ENCODE data around the gene L3MBTL4. TPM values are rescaled to one million over a fixed set of nuclear protein-coding genes. Genes with fewer than 3 reads are reported as not detected.

Gene L3MBTL4
- total and polyA plus RNA-seq, 2 experiments from 2014 or later, result 4.1 to 14.1 TPM

DNA sequence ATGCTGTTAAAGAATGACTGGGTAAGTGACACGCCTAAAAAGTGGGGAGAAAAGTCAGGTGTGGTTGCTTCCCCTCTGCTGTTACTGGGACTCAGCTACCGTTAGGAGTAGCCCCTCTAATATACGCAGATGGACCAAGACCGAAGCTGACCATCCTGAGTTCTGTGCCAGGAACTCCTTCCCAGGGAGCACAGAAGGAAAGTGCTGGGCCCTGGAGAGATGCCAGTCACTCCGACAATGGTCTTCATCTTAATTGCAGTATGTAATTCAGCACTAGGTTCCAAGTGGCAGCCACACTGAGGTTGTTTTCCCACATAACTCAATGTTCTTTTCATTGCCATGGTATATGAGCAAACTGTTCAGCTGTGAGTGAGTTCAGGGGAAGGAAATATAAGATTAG is 499.8 kb downstream of the L3MBTL4 start:
- H4K20me1 ChIP-seq (ENCODE audit: insufficient read depth, poor library complexity, severe bottlenecking), result no peaks in the 10 kb centered on the region
- H3K79me2 ChIP-seq, result no peaks in the 10 kb centered on the region
- 92% methylated on average over 5 of the region's 5 CpGs for WGBS (ENCODE audit: low lambda C conversion rate, missing lambda C conversion rate)

DNA sequence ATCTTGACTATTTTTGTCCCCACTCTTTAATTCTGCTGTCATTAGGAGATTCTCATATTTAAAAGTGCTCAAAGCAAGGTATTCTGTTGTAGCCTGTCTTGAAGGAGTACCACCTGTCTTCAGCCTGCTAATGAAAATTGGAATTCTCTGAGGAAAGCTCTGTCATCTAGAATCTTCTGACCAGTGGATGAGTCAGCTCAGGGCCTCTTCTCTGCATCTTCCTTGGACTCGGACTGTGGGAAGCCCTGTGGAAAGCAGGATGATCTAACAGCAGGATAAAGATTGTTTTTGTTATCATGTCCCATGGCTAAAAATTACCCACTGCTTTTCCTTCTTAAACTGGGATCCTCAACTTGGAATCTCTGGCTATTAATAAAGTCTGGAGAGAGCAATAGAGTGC is 500.7 kb downstream of the L3MBTL4 start:
- WGBS (ENCODE audit: low lambda C conversion rate, missing lambda C conversion rate), result 75% methylated on average over 1 of the region's 1 CpG
- Histone ChIP-seq H3K9me2 (replicated peaks; ENCODE audit: insufficient read depth) (no peaks in the 10 kb centered on the region), H3K79me2 (no peaks in the 10 kb centered on the region)

More for the DNA sequence above, 499.8 kb downstream of the L3MBTL4 start:
- no peak overlapping the region for H3K4me3 ChIP-seq
- no peaks in the 10 kb centered on the region for H3K36me3 ChIP-seq (replicated peaks; ENCODE audit: insufficient read depth, low read depth)
- no peak overlapping the region for H2AFZ ChIP-seq
- no peak overlapping the region for H3K27ac ChIP-seq
- TF ChIP-seq, protein P1, sequence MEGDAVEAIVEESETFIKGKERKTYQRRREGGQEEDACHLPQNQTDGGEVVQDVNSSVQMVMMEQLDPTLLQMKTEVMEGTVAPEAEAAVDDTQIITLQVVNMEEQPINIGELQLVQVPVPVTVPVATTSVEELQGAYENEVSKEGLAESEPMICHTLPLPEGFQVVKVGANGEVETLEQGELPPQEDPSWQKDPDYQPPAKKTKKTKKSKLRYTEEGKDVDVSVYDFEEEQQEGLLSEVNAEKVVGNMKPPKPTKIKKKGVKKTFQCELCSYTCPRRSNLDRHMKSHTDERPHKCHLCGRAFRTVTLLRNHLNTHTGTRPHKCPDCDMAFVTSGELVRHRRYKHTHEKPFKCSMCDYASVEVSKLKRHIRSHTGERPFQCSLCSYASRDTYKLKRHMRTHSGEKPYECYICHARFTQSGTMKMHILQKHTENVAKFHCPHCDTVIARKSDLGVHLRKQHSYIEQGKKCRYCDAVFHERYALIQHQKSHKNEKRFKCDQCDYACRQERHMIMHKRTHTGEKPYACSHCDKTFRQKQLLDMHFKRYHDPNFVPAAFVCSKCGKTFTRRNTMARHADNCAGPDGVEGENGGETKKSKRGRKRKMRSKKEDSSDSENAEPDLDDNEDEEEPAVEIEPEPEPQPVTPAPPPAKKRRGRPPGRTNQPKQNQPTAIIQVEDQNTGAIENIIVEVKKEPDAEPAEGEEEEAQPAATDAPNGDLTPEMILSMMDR (IDR thresholded peaks at IDR 0.05; ENCODE audit: poor library complexity), result no peak
- no peak overlapping the region for H3K4me2 ChIP-seq
- H3K9me2 ChIP-seq (replicated peaks; ENCODE audit: insufficient read depth), result no peaks in the 10 kb centered on the region
- H3K27me3 ChIP-seq, result no peaks in the 10 kb centered on the region
- H3K9me3 ChIP-seq (ENCODE audit: low read depth), result no peaks in the 10 kb centered on the region
- H3K4me1 ChIP-seq (ENCODE audit: insufficient read depth), result no peaks in the 10 kb centered on the region
- DNase-seq (ENCODE audit: low spot score), result no peak

DNA sequence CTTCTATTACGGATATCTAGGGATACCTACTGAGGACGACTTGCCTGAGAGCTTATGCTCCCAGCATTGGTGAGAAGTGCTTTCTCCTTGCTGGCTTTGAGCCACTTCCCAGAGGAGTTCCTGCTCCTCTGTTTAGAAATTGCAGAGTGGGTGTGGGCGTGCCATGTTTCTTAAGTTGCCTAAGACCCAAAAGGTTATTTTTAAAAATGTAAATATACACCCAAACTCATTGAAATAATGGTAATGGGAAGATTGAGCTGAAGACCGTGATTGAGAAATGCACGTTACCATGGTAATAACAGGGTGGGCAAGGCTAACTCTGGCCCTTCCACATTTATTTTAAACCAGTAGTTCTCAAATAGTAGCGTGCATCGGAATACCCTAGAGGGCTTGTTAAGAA is 502.1 kb downstream of the L3MBTL4 start:
- Histone ChIP-seq H3K27ac (no peak overlapping the region), H3K79me2 (no peaks in the 10 kb centered on the region), H3K9me2 (replicated peaks; ENCODE audit: insufficient read depth) (no peaks in the 10 kb centered on the region), H4K20me1 (ENCODE audit: insufficient read depth, poor library complexity, severe bottlenecking) (no peaks in the 10 kb centered on the region), H3K9me3 (ENCODE audit: low read depth) (no peaks in the 10 kb centered on the region), H3K27me3 (no peaks in the 10 kb centered on the region), H3K36me3 (replicated peaks; ENCODE audit: insufficient read depth, low read depth) (no peaks in the 10 kb centered on the region), H3K4me2 (no peak overlapping the region), H3K4me1 (ENCODE audit: insufficient read depth) (no peaks in the 10 kb centered on the region), H2AFZ (no peak overlapping the region), H3K4me3 (no peak overlapping the region)
- 82% methylated on average over 7 of the region's 7 CpGs for WGBS (ENCODE audit: low lambda C conversion rate, missing lambda C conversion rate)
- DNase-seq (ENCODE audit: low spot score), result no peak
- TF ChIP-seq EZH2phosphoT487 (IDR thresholded peaks at IDR 0.05; ENCODE audit: low read depth, severe bottlenecking, unreplicated experiment) (no peak), EZH2 (IDR thresholded peaks at IDR 0.05; ENCODE audit: borderline replicate concordance) (no peak)
- TF ChIP-seq, protein P1 (IDR thresholded peaks at IDR 0.05; ENCODE audit: poor library complexity), result no peak

More for the DNA sequence above, 500.7 kb downstream of the L3MBTL4 start:
- H3K4me1 ChIP-seq (ENCODE audit: insufficient read depth), result no peaks in the 10 kb centered on the region
- H3K27me3 ChIP-seq, result no peaks in the 10 kb centered on the region
- H3K4me2 ChIP-seq, result no peak overlapping the region
- DNase-seq (ENCODE audit: low spot score), result no peak
- H2AFZ ChIP-seq, result no peak overlapping the region
- TF ChIP-seq, protein P1 (IDR thresholded peaks at IDR 0.05; ENCODE audit: poor library complexity), result no peak
- TF ChIP-seq EZH2 (IDR thresholded peaks at IDR 0.05; ENCODE audit: borderline replicate concordance) (no peak), EZH2phosphoT487 (IDR thresholded peaks at IDR 0.05; ENCODE audit: low read depth, severe bottlenecking, unreplicated experiment) (no peak)
- H3K4me3 ChIP-seq, result no peak overlapping the region
- H4K20me1 ChIP-seq (ENCODE audit: insufficient read depth, poor library complexity, severe bottlenecking), result no peaks in the 10 kb centered on the region
- no peak overlapping the region for H3K27ac ChIP-seq
- no peaks in the 10 kb centered on the region for H3K36me3 ChIP-seq (replicated peaks; ENCODE audit: insufficient read depth, low read depth)
- no peaks in the 10 kb centered on the region for H3K9me3 ChIP-seq (ENCODE audit: low read depth)

DNA sequence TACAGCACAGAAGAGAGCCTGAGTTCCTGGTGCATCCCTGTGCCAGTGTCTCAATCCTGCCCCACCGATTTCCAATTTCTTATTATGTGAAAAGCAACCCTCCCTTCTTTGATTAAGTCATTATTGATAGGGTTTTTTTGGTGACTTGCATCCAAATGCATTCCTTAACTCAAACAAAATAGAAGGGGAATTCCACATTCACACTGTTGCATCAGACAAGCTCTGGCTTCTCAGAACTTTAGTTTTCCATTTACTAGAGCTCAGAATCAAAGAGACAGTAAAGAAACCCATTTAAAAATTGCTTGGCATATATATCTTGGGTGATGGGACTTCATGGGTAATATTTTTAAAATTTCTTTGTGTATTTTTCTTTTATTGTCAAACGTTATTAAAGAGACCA is 505.6 kb downstream of the L3MBTL4 start:
- no peak overlapping the region for H2AFZ ChIP-seq
- H3K79me2 ChIP-seq, result no peaks in the 10 kb centered on the region
- TF ChIP-seq EZH2phosphoT487 (IDR thresholded peaks at IDR 0.05; ENCODE audit: low read depth, severe bottlenecking, unreplicated experiment) (no peak), EZH2 (IDR thresholded peaks at IDR 0.05; ENCODE audit: borderline replicate concordance) (no peak)
- TF ChIP-seq, protein P1 (IDR thresholded peaks at IDR 0.05; ENCODE audit: poor library complexity), result no peak
- H3K4me1 ChIP-seq (ENCODE audit: insufficient read depth), result no peaks in the 10 kb centered on the region
- no peaks in the 10 kb centered on the region for H3K36me3 ChIP-seq (replicated peaks; ENCODE audit: insufficient read depth, low read depth)
- WGBS (ENCODE audit: low lambda C conversion rate, missing lambda C conversion rate), result 93% methylated on average over 2 of the region's 2 CpGs
- H3K9me2 ChIP-seq (replicated peaks; ENCODE audit: insufficient read depth), result no peaks in the 10 kb centered on the region
- H4K20me1 ChIP-seq (ENCODE audit: insufficient read depth, poor library complexity, severe bottlenecking), result no peaks in the 10 kb centered on the region
- no peak overlapping the region for H3K27ac ChIP-seq
- DNase-seq (ENCODE audit: low spot score), result no peak
- no peaks in the 10 kb centered on the region for H3K9me3 ChIP-seq (ENCODE audit: low read depth)
- no peak overlapping the region for H3K4me3 ChIP-seq
- no peak overlapping the region for H3K4me2 ChIP-seq
- no peaks in the 10 kb centered on the region for H3K27me3 ChIP-seq

Measured in hepatocyte (in vitro differentiated cells).